Measurements from ENCODE around the gene PPP1R8.

The PPP1R8 gene

DNA sequence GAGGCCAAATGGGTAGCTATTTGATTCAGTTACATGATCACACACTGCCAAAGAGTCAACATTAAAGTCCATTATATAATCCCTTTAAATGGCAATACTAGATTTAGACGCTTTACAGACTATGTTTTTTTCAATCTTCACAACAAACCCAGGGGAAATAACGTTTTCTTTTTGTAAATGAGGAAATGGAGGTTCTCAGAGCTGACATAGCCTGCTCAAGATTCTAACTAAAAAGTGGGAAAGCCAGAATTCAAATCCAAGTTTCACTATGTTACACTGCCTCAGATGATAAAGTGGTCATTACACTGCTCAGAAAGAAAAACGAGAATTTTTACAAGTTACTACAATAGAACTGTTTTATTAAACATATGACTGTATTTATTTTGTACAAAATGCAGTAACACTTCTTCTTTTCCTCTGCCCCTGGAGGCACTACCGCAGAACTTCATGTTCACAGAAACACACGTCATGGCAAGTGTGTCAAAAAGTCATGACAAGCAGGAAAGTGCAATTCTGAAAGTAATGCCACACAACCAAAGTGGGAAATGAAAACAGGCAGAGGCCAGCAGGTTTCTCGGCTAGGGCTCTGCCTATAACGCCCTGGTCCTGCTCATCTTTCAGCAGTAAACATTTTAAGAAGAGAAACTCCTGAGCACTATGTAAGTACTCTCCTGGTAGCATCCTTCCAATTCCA lies 60.8 kb downstream of the PPP1R8 start:
- Mint-ChIP-seq H3K36me3 (peaks cover 33% of the 10 kb centered on the region), H3K4me3 (peak overlapping the region; percentile 37), H3K27ac (peak overlapping the region; percentile 82), H3K27me3 (no peaks in the 10 kb centered on the region), H3K4me1 (peaks cover 66% of the 10 kb centered on the region), H3K9me3 (no peaks in the 10 kb centered on the region)

- no peaks in the 10 kb centered on the region for H3K27me3 Mint-ChIP-seq
- H3K4me3 Mint-ChIP-seq: no peak overlapping the region
- peaks cover 40% of the 10 kb centered on the region for H3K4me1 Mint-ChIP-seq
- H3K27ac Mint-ChIP-seq: peak overlapping the region; percentile 69
- H3K36me3 Mint-ChIP-seq: peaks cover 29% of the 10 kb centered on the region
- H3K9me3 Mint-ChIP-seq: no peaks in the 10 kb centered on the region
Observed at GRCh38 chr1:27894521-27894920, 63.9 kb downstream of the PPP1R8 start.

Data from activated naive CD4-positive, alpha-beta T cell treated with anti-CD3 and anti-CD28 coated beads, Interleukin-2, amount 50 U/mL, for 24 hours (primary cell).